Panc1 (cell line): ENCODE results near the gene NOVA2. TPM values are rescaled to one million over a fixed set of nuclear protein-coding genes. Genes with fewer than 3 reads are reported as not detected.

ENCODE experiments used
- ATAC-seq: fragments of 200-7000 bp; cut with Tn5 transposase; 2 replicates; pipeline ENCODE4 v1.9.1; 2020; ENCODE audit warnings: mild to moderate bottlenecking, moderate library complexity
- BruUV-seq: library from RNA; stranded (reverse); fragments of 400-500 nt; replicated peaks from 2 replicates; lab custom pipeline; 2021; lab: Mats Ljungman, UMichigan
- CTCF ChIA-PET: fragments of 300-600 bp; sonication (Branson Sonifier 250); formaldehyde crosslinking; loops from one replicate; lab custom pipeline; 2022; ENCODE audit warnings: antibody characterized with exemption; lab: Charles Lee
- POLR2A ChIA-PET: fragments of 300-600 bp; sonication (Branson Sonifier 250); formaldehyde crosslinking; loops from one replicate; lab custom pipeline; 2022; ENCODE audit warnings: antibody characterized with exemption; lab: Charles Lee
- DNase-seq: peaks from one replicate; pipeline ENCODE4 v3.0.0-alpha.2; 2010; ENCODE audit warnings: low read depth, low spot score
- H3K27ac ChIP-seq: 2 replicates; pipeline ENCODE4 v1.5.1; 2011; ENCODE audit warnings: mild to moderate bottlenecking, low read length, inconsistent platforms
- H3K27me3 ChIP-seq: fragments of 200-500 bp; sonication (Bioruptor generic); 2 replicates; pipeline ENCODE4 v1.6.0; 2014; ENCODE audit warnings: low read length, inconsistent platforms; ENCODE audit not compliant: control insufficient read depth, insufficient read depth
- H3K36me3 ChIP-seq: fragments of 200-500 bp; sonication (Bioruptor generic); 2 replicates; pipeline ENCODE4 v1.5.1; 2014; ENCODE audit warnings: inconsistent platforms, mild to moderate bottlenecking, low read length, moderate library complexity; ENCODE audit not compliant: control insufficient read depth, insufficient read depth
- H3K4me1 ChIP-seq: 2 replicates; pipeline ENCODE4 v1.5.1; 2011; ENCODE audit warnings: inconsistent platforms, mild to moderate bottlenecking, low read length, moderate library complexity; ENCODE audit not compliant: control insufficient read depth, insufficient read depth
- H3K4me3 ChIP-seq, 2 experiments: 2 replicates each; pipeline ENCODE4 v1.5.1; 2011 to 2012; ENCODE audit warnings: low read depth in 2 of 2, low read length in 2 of 2, mild to moderate bottlenecking in 2 of 2, inconsistent platforms in 1 of 2, moderate library complexity in 1 of 2
- H3K9me3 ChIP-seq: fragments of 200-500 bp; sonication (Bioruptor generic); 2 replicates; pipeline ENCODE4 v1.5.1; 2014; ENCODE audit warnings: low read depth, mild to moderate bottlenecking, inconsistent platforms, low read length, moderate library complexity; ENCODE audit not compliant: control insufficient read depth, insufficient read depth
- POLR2AphosphoS5 ChIP-seq: IDR thresholded peaks from 2 replicates; pipeline ENCODE4 v1.6.1; 2012; ENCODE audit warnings: mild to moderate bottlenecking, low read depth, low read length, moderate library complexity
- SIN3A ChIP-seq: IDR thresholded peaks from 2 replicates; pipeline ENCODE4 v1.6.1; 2012; ENCODE audit warnings: low read depth, mild to moderate bottlenecking, low read length, moderate library complexity, borderline replicate concordance; ENCODE audit not compliant: insufficient read depth
- TCF7L2 ChIP-seq: IDR thresholded peaks from 2 replicates; pipeline ENCODE4 v1.6.1; 2011; ENCODE audit warnings: mild to moderate bottlenecking, low read depth, low read length, inconsistent platforms
- in situ Hi-C: cut with HindIII; loops from 2 replicates; pipeline ENCODE4 v1.10.0; 2016; ENCODE audit warnings: low sequenced_read_pairs, low pct_unique_long_range_greater_than_20kb
- intact Hi-C: fragments of 100-400 bp; cut with micrococcal nuclease; formaldehyde crosslinking; loops from one replicate; pipeline ENCODE4 v1.10.0; 2022; ENCODE audit not compliant: unreplicated experiment
- total RNA-seq: library from RNA; stranded (reverse); gene quantifications from one replicate; pipeline ENCODE4 v1.2.1, GENCODE V29; 2021; ENCODE audit not compliant: unreplicated experiment
- TF ChIP-seq, protein P1 (sequence below): fragments of 450-650 bp; IDR thresholded peaks from 2 replicates; pipeline ENCODE4 v1.5.1; 2017; ENCODE audit warnings: mild to moderate bottlenecking
- TF ChIP-seq, protein P2 (sequence below), 2 experiments: IDR thresholded peaks; 2 replicates each; pipeline ENCODE4 v1.6.1; 2011 to 2012; ENCODE audit warnings: low read depth in 2 of 2, control low read depth in 1 of 2, low read length in 1 of 2, mild to moderate bottlenecking in 1 of 2, moderate library complexity in 1 of 2; ENCODE audit not compliant: insufficient read depth in 1 of 2

Gene NOVA2
- total RNA-seq, 1 experiment from 2014 or later, result 0.44 TPM

DNA sequence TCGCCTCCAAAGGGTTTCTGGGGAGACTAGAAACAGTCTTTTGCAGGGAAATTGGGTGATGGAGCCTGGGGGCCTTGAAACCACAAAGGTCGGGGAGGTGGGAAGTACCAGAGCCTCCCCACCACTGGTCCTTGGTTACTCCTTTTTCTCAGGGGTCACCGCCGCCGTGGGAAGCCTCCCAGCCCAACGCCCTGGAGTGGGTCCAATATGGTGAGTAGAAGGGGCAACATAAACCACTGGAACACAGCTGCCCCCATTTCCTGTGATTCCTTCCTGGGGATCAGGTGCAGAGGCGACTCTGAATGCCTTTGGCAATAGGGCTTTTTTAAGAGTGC is 43.4 kb upstream of the NOVA2 start:
- Histone ChIP-seq H3K27ac (no peak overlapping the region), H3K4me3 (no peak overlapping the region), H3K27me3 (no peaks in the 10 kb centered on the region), H3K9me3 (no peaks in the 10 kb centered on the region), H3K4me1 (peaks cover 3% of the 10 kb centered on the region; the same call in 1 of the 2 replicates), H3K36me3 (no peaks in the 10 kb centered on the region)
- no peak for ATAC-seq
- intact Hi-C loops, result no loop called here
- TF ChIP-seq SIN3A, result no peak
- TF ChIP-seq TCF7L2, result no peak
- no peak for TF ChIP-seq POLR2AphosphoS5
- TF ChIP-seq, protein P1, sequence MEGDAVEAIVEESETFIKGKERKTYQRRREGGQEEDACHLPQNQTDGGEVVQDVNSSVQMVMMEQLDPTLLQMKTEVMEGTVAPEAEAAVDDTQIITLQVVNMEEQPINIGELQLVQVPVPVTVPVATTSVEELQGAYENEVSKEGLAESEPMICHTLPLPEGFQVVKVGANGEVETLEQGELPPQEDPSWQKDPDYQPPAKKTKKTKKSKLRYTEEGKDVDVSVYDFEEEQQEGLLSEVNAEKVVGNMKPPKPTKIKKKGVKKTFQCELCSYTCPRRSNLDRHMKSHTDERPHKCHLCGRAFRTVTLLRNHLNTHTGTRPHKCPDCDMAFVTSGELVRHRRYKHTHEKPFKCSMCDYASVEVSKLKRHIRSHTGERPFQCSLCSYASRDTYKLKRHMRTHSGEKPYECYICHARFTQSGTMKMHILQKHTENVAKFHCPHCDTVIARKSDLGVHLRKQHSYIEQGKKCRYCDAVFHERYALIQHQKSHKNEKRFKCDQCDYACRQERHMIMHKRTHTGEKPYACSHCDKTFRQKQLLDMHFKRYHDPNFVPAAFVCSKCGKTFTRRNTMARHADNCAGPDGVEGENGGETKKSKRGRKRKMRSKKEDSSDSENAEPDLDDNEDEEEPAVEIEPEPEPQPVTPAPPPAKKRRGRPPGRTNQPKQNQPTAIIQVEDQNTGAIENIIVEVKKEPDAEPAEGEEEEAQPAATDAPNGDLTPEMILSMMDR, result peak; percentile 54
- no TSS peak for BruUV-seq
- POLR2A ChIA-PET, result no interaction called here
- DNase-seq, result no peak
- in situ Hi-C loops, result no loop called here
- CTCF ChIA-PET, result interaction anchor here (0.6 kb wide), 1 partner anchor 11 kb away, joined by 6 read pairs; no protein-coding TSS in a partner anchor

DNA sequence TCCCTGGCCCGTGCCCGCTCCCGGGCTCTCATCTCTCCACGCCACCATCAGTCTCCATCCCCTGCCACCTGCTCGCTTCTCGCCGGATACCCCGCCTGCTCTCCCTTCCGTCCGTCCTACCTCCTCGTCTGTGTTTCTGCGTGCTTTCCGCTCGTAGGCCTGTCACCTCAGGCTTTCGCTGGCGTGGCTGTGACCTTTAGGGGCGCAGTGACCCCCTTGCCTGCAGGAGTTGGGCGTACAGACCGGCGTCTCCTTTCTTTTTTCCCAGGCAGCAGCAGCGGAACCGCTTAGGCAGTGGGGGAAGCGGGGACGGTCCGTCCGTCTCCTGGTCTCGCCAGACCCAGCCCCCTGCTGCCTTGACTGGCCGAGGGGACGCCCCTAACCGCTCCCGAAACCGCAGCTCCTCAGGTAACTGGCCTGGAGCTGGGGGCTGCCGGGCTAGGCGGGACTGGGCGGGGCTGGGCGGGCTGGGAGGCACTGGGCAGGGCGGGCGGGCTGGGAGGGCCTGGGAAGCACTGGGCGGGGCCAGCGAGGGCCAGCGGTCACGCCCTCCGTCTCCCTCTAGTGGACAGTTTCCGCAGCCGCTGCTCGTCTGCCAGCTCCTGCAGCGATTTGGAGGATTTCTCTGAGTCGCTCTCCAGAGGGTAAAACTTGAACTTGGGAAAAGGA is 42.9 kb upstream of the NOVA2 start:
- H3K4me3 ChIP-seq, result peak overlapping the region; percentile 48 to 60
- CTCF ChIA-PET, result interaction anchor here (0.6 kb wide), 1 partner anchor 12 kb away, joined by 6 read pairs; no protein-coding TSS in a partner anchor
- DNase-seq, result no peak
- TF ChIP-seq, protein P1, result peak; percentile 86
- TF ChIP-seq TCF7L2, result no peak
- TF ChIP-seq SIN3A, result no peak
- intact Hi-C loops, result no loop called here
- ATAC-seq, result peak; percentile 81
- in situ Hi-C loops, result no loop called here
- H3K4me1 ChIP-seq, result peaks cover 3% of the 10 kb centered on the region; the same call in 1 of the 2 replicates
- BruUV-seq, result no TSS peak
- no peaks in the 10 kb centered on the region for H3K9me3 ChIP-seq
- no peaks in the 10 kb centered on the region for H3K36me3 ChIP-seq
- H3K27ac ChIP-seq, result no peak overlapping the region
- H3K27me3 ChIP-seq, result no peaks in the 10 kb centered on the region
- POLR2A ChIA-PET, result no interaction called here

- H3K9me3 ChIP-seq, result no peaks in the 10 kb centered on the region
- peaks cover 3% of the 10 kb centered on the region; the same call in 1 of the 2 replicates for H3K4me1 ChIP-seq
- in situ Hi-C loops, result no loop called here
- POLR2A ChIA-PET, result no interaction called here
- no peaks in the 10 kb centered on the region for H3K36me3 ChIP-seq
- peak overlapping the region; percentile 48 to 60 for H3K4me3 ChIP-seq
- TF ChIP-seq, protein P2, sequence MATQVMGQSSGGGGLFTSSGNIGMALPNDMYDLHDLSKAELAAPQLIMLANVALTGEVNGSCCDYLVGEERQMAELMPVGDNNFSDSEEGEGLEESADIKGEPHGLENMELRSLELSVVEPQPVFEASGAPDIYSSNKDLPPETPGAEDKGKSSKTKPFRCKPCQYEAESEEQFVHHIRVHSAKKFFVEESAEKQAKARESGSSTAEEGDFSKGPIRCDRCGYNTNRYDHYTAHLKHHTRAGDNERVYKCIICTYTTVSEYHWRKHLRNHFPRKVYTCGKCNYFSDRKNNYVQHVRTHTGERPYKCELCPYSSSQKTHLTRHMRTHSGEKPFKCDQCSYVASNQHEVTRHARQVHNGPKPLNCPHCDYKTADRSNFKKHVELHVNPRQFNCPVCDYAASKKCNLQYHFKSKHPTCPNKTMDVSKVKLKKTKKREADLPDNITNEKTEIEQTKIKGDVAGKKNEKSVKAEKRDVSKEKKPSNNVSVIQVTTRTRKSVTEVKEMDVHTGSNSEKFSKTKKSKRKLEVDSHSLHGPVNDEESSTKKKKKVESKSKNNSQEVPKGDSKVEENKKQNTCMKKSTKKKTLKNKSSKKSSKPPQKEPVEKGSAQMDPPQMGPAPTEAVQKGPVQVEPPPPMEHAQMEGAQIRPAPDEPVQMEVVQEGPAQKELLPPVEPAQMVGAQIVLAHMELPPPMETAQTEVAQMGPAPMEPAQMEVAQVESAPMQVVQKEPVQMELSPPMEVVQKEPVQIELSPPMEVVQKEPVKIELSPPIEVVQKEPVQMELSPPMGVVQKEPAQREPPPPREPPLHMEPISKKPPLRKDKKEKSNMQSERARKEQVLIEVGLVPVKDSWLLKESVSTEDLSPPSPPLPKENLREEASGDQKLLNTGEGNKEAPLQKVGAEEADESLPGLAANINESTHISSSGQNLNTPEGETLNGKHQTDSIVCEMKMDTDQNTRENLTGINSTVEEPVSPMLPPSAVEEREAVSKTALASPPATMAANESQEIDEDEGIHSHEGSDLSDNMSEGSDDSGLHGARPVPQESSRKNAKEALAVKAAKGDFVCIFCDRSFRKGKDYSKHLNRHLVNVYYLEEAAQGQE (IDR thresholded peaks at IDR 0.05; ENCODE audit: insufficient read depth in 1 of 2, low read depth in 2 of 2, low read length in 1 of 2), result no peak
- TF ChIP-seq, protein P1, result no peak
- TF ChIP-seq SIN3A, result no peak
- no peaks in the 10 kb centered on the region for H3K27me3 ChIP-seq
- H3K27ac ChIP-seq, result no peak overlapping the region
- no peak for DNase-seq
- intact Hi-C loops, result no loop called here
- BruUV-seq, result no TSS peak
- ATAC-seq, result peak; percentile 60
- CTCF ChIA-PET, result no interaction called here
Observed at GRCh38 chr19:46015687-46016425, 42.2 kb upstream of the NOVA2 start.
